Raji (cell line): ENCODE results near the gene MED13.

Experiments used
- POLR2A ChIP-seq: IDR thresholded peaks from 2 replicates; pipeline ENCODE4 v1.6.1; 2011; ENCODE audit warnings: low read depth, low read length, control low read depth; ENCODE audit not compliant: insufficient read depth

MED13 gene

DNA sequence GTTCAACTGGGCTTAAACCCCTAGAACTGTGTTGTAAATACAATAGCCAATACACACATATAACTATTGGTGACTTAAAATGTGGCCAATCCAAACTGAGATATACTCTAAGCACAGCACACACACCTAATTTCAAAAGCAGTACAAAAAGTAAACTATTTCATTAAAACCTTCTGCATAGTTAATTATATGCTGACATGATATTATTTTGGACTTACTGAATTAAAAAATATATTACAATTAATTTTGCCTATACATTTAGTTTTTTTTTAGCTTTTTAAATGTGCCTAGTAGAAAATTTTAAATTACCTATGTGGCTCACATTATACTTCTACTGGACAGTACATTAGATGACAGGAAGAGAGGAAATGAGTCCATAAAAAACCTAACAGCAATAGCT, 21.5 kb downstream of the MED13 start:
- no peak for TF ChIP-seq POLR2A

DNA sequence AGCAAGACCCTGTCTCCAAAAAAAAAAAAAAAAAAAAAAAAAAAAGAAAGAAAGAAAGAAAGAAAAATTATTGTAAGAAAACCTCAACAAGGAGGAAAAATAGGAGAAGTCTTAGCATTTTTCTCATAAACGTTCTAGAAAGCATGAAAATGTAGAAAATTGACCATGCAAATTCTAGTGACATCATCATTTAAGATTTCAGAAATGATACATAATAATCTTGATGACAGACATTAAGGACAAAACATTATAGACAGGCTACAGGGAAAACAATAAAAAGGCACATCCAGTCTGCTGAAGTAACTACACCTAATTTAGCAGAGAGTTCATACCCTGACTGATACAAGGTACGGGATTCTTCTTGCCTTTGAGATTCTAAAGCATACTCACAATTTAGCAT, 21.9 kb downstream of the MED13 start:
- TF ChIP-seq POLR2A: no peak

DNA sequence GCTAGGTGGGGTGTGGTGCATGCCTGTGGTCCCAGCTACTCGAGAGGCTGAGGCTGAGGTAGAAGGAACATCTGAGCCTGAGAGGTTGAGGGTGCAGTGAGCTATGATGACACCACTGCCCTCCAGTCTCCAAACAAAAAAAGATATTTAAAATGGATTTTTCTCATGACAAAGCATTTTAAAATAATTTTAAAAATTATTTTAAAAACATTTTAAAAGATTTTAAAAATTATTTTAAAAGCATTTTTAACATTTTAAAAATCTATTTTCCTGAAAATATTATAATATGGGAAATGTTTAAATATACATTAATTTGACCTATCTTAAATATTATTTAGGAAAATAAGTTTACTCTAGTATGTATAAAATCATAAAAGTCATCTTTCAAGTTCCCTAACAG, 26.8 kb downstream of the MED13 start:
- TF ChIP-seq POLR2A: no peak

DNA sequence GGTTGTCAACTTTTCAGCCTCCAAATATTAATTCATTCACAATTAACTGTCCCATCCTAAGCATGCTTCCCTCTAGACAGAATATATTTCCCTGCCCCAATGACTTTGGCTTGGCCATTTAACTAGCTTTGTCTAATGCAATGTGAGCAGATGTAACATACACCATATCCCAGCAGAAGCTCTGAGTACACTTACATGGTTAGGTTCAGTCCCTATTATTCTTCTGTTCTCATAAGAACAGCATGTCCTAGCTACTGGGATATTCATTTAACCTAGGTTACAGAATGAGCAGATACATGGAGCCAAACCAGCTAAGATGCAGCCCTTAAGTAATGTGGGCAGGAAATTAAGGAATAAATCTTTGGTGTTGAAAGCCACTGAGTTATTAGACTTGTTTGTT, 31.8 kb downstream of the MED13 start:
- no peak for TF ChIP-seq POLR2A

DNA sequence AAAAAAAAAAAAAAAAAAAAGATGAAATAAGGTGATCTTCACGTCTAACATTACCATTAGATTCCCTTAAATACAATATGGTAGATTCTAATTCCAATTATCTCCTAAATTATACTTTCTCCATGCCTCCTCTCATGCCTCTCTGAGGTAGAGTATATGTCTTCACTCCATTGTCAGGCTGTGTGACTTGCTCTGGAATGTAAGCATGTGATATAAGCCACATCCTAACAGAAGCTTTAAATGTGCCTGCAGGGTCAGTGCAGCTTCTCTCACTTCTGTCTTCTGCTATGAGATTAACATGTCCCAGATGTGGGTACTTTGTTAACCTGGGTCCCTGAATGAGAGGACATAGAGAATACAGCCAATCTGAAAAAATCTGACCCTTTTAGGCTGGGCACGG, 32.6 kb downstream of the MED13 start:
- TF ChIP-seq POLR2A: no peak

DNA sequence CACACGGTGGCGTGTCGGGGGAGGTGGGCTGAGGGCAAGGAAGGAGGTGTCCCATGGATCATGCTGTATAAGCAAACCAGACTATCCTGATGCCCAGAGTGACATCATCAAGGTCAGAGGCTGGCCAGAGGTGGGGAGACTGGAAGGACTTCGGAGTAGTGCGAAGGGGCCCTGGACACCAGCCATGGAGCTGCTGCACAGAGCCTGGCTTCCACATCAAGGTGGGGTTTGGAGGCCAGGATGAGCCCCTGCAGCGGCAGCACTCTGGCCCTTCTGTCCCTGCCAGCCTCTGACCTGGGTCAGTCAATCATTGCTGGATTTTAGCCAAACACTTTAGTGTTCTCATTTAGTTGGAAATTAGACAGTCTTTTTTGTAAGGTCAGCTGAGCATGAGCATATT, 34.8 kb downstream of the MED13 start:
- TF ChIP-seq POLR2A: no peak

DNA sequence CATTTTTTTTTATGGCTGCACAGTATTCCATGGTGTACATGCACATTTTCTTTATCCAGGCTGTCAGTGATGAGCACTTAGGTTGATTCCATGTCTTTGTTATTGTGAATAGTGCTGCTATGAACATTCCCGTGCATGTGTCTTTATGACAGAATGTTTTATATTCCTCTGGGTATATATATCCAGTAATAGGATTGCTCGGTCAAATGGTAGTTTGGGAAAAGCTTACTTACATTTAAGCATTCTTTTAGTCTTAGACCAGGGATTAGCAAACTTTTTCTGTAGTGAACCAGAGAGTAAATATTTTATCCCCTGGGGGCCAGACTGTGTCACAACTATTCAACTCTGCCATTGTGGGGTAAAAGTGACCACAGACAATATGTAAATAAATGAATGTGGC, 40.2 kb downstream of the MED13 start:
- no peak for TF ChIP-seq POLR2A

DNA sequence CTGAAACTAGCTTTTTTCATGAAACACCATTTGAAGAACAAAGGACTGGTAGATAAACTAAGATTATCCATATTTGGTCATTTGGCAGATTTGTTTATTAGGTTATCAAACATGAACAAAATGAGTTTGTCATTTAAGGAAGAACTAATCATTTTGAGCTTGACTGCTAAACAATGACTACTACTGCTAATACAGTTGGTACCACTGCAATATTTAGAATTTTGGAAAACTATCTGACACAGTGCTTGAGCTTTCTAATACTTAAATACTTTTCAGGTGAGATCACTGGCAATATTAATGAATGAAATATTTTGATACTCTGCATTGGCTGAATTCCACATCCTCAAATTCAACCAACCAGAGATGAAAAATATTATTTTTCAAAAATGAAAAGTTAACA, 47.2 kb downstream of the MED13 start:
- TF ChIP-seq POLR2A: no peak

DNA sequence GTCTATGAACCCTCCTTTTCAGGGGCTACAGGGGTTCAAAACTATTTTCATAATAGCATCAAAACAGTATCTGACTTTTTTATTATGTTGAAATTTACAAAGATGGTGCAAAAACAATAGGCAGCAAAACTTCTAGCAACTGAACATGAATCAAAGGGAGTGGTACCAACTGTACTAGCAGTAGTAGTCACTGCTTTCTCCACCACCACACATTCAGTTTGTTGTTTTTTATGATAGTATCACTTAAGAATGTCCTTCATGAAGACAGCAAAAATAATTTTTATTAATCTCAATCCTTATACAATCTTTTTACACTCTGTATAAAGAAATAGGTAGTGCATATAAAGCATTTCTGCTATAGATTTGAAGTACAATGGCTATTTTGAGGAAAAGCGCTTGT, 47.6 kb downstream of the MED13 start:
- no peak for TF ChIP-seq POLR2A

DNA sequence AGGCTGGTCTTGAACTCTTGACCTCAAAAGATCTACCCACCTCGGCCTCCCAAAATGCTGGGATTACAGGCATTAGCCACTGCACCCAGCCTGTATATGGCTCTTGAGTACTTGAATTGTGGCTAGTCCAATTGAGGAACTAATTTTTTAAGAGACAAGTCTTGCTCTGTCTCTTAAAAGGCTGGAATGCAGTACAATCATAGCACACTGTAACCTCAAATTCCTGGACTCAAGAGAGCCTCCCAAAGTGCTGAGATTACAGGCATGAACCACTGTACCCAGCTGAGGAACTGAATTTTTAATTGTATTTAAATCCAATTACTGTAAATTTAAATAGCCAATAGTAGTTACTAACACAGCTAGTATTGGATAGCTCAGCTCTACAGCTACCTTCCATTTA, 50.6 kb downstream of the MED13 start:
- no peak for TF ChIP-seq POLR2A

DNA sequence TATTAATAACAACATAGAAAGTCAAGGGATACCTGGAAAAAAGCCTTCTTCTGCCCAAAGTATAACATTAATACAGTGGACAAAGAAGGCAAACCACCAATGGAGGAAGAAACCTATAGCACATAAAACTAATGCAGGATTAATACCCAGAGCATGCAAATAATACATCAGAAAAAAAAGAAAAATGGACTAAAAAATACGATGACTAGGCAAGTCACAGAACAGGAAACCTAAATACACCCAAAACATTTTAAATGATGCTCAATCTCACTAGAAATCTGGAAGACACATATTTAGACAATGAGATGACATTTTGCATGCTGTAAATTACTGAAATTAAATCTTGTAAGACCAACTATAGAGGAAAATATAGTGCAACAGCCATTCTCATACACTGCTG, 55.9 kb downstream of the MED13 start:
- no peak for TF ChIP-seq POLR2A

DNA sequence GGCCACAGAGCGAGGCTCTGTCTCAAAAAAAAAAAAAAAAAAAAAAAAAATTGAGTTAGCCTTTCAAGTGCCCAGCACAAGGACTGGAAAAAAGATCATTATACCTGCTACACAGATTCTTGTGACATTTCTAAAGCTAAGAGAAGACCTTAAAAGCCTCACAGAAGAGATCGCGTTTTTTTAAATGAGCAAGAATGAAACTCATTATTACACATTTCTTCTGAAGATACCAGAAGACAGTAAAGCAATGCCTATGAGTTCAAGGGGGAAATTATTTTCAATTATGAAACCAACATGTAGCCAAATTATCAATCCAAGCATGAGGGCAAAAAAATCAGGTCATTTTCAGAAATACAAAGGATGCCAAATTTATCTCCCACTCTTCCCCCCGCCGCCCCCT, 56.8 kb downstream of the MED13 start:
- TF ChIP-seq POLR2A: no peak

DNA sequence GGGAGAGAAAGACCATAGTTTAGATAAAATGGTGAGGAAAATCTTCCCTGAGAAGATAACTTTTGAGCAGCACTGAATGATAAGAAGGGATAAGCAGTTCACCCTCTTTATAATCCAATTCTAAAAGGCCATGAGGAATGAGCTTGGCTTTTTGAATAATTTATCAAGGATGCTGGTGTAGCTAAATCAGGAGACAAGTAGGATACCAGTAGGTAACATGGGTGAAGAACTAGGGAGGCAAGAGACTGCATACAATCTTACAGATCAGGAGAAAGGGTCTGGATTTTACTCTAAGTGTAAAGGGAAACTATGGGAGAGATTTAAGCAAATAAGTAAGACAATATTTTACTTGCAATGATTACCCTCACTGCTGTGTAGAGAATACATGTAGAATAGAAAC, 60.7 kb downstream of the MED13 start:
- no peak for TF ChIP-seq POLR2A

DNA sequence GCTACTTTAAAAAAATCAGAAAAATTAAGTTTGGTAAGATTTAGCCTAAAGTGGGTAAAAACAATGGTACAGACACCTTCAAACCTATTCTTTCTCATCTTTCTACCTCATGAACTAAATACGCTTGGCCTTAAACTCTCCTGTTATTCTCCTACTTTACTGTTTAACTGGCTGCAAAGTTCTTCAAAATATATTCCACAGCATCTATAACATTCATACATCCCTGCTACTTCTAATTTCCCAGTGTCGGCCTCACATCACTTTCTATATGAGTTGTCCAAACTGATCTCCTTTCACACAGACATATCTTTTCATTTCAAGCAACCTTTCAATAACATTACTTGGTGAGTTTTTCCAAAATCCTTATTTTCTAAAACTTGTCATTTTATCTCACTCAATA, 64.0 kb downstream of the MED13 start:
- no peak for TF ChIP-seq POLR2A

DNA sequence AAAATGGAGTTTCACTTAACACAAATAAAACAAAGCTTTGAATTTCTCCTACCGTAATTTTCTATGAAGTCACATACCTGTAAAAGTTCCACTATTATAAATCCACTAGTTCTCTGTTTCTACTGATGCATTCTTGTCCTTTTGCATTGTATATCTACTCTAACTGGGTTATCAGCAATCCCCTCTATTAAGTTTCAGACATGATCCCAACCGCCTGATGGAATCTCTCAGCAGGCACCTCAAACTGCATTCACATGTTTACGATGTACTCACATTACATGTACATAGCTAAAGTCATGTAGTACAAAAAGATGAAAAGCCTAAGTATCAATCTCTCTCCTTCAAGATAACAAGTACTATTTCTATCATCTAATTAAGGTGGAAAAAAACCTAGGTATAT, 64.9 kb downstream of the MED13 start:
- no peak for TF ChIP-seq POLR2A

DNA sequence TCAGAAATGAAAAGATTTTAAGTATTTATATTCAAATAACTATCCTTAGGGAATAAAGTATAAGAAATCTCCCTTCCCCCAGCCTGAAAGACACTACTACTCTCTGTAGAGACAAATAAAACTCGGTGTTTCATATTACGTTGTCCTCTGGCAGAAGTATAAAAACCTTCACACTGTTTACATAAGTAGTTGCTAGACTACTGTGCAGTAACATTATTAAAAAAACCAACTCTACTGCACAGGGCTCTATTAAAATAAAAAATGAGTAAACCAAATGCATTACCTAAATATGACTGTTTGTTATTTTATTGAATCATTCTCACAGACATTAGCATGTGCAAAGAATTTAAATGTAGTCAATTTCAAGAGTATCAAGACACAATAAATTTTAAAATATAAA, 67.4 kb downstream of the MED13 start:
- TF ChIP-seq POLR2A: no peak

DNA sequence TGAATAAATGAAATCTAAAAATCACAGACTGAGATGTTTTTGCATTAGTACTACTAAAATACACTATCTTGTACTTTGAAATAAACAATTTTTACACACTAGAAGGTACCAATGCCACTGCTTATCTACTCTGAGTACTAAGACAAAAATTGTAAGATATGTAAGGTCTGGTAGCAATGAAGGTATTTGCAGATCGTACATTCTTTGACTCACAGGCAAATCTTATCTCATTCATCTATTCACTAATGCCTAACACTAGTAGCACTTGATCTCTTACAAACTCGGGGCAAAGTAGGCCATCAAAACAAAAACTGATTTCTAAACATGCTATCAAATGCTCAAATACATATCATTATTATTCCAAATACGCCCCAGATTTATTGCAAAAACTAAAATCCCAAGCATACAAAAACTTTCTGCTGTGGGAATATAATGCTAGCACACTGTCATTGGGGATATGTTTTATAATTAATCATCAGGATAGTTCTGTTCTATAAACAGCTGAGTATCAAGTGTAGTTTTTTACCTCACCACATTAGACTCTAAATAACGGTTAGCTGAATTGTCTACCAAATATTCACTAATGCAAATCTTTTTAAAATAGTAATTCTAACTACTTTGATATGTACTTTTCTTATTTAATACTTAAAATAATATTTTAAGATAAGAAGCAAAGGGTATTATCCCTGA, 68.0 kb downstream of the MED13 start:
- no peak for TF ChIP-seq POLR2A

DNA sequence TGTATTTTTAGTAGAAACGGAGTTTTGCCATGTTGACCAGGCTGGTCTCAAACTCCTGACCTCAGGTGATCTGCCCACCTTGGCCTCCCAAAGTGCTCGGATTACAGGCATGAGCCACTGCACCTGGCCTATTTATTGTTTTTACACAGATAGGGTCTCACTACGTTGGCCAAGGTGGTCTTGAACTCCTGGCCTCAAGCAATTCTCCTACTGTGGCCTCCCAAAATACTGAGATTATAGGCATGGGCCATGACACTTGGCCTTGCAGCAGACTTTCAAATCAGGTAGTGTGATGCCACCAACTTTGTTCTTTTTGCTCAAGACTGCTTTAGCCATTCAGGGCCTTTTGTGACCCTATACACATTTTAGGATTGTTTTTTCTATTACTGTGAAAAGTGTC, 75.6 kb downstream of the MED13 start:
- TF ChIP-seq POLR2A: no peak

DNA sequence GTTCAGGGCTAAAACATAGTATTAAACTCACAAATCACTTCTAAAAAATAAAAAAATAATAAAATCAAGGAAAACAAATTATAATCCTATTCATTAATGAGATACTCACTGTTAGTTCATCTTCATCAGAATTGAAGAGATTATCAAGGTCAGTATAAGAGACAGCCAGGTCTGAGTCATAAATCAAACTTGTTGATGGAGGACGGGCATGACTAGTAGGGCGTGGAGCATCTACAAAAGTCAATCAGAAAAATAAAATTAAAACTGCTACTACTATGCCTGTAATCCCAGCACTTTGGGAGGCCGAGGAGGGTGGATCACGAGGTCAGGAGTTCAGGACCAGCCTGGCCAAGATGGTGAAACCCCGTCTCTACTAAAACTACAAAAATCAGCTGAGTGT, 78.2 kb downstream of the MED13 start:
- no peak for TF ChIP-seq POLR2A

DNA sequence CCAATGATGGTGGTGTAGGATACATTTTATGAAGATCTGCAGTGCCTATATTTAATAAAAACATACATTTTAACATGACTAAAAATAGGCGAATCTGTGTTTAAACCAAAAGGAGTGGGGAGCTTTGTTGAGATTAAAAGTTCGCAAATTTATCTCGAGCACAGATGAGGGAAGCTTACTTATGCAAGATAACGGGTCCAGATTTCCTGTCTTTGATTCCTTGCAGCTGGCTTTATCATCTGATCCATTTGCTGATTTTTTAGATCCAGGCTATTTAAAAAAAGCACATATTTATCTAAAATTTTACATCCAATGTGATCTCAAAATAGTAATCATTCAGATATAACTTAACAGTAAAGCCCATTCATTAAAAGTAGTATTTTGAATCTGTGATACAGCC, 80.3 kb downstream of the MED13 start:
- TF ChIP-seq POLR2A: no peak
